BLaER1 treated with 17β-estradiol and CSF1 and Interleukin-3, amounts not matched to agents 10 nM and 100 nM (cell line): ENCODE data around the gene SH3TC1.

Experiments used
- H3K27ac ChIP-seq, 11 experiments: shearing (Covaris generic); formaldehyde crosslinking; 2 replicates each; pipeline ENCODE4 v1.8.1; 2022
- H3K27me3 ChIP-seq, 11 experiments: shearing (Covaris generic); formaldehyde crosslinking; 2 replicates each; pipeline ENCODE4 v1.8.1; 2022
- H3K36me3 ChIP-seq, 11 experiments: shearing (Covaris generic); formaldehyde crosslinking; 2 replicates each; pipeline ENCODE4 v1.8.1; 2022
- H3K4me1 ChIP-seq, 10 experiments: shearing (Covaris generic); formaldehyde crosslinking; 2 replicates each; pipeline ENCODE4 v1.8.1; 2022
- H3K4me2 ChIP-seq, 11 experiments: shearing (Covaris generic); formaldehyde crosslinking; 2 replicates each; pipeline ENCODE4 v1.8.1; 2022
- H3K4me3 ChIP-seq, 10 experiments: shearing (Covaris generic); formaldehyde crosslinking; 2 replicates each; pipeline ENCODE4 v1.8.1; 2022
- H3K9ac ChIP-seq, 11 experiments: shearing (Covaris generic); formaldehyde crosslinking; 2 replicates each; pipeline ENCODE4 v1.8.1; 2022
- H3K9me3 ChIP-seq, 11 experiments: shearing (Covaris generic); formaldehyde crosslinking; replicated peaks in 1 of 11; 2 replicates each; pipeline ENCODE4 v1.8.1; 2022
- H4K20me1 ChIP-seq, 11 experiments: shearing (Covaris generic); formaldehyde crosslinking; 2 replicates each; pipeline ENCODE4 v1.8.1; 2022
- Cebpa-rat ChIP-seq, 11 experiments: shearing (Covaris generic); IDR thresholded peaks; 2 replicates each; pipeline ENCODE4 v1.8.1; 2022

SH3TC1 gene

GRCh38 chr4:8198906-8199593 lies at the start of gene SH3TC1:
Gene SH3TC1, plus strand, starts transcription at chr4:8199290. Its CDS starts 5,905 bp downstream, at chr4:8205195.
- Histone ChIP-seq H3K4me1 (peaks cover 70 to 100% (median 99%) of the 10 kb centered on the region in 10 experiments), H3K36me3 (peaks cover 0 to 26% (median 0%) of the 10 kb centered on the region in 11 experiments; a peak in 4 of 22 replicates), H3K27ac (peak within 1 kb of the TSS; percentile 77 to 92 (median 86)), H3K4me2 (peak within 1 kb of the TSS; percentile 92 to 100 (median 99)), H3K9me3 (no peaks in the 10 kb centered on the region), H4K20me1 (peaks cover 16 to 35% (median 26%) of the 10 kb centered on the region in 11 experiments; a peak in 20 of 22 replicates), H3K27me3 (peaks cover 8 to 20% (median 18%) of the 10 kb centered on the region in 11 experiments; a peak in 20 of 22 replicates), H3K4me3 (peak within 1 kb of the TSS; percentile 62 to 94 (median 77)), H3K9ac (peak within 1 kb of the TSS; percentile 71 to 97 (median 84))
- TF ChIP-seq Cebpa-rat (IDR thresholded peaks at IDR 0.05), result no peak

- Histone ChIP-seq H3K9me3 (no peaks in the 10 kb centered on the region), H3K4me2 (no peak overlapping the region), H3K9ac (no peak overlapping the region), H3K4me3 (no peak overlapping the region), H3K4me1 (peaks cover 0 to 41% (median 32%) of the 10 kb centered on the region in 10 experiments; a peak in 16 of 20 replicates), H3K36me3 (no peaks in the 10 kb centered on the region), H3K27ac (no peak overlapping the region), H3K27me3 (peaks cover 0 to 10% (median 4%) of the 10 kb centered on the region in 11 experiments; a peak in 6 of 22 replicates), H4K20me1 (peaks cover 0 to 7% (median 0%) of the 10 kb centered on the region in 11 experiments; a peak in 4 of 22 replicates)
- no peak for TF ChIP-seq Cebpa-rat (IDR thresholded peaks at IDR 0.05)
Observed at GRCh38 chr4:8149664-8150063, 49.4 kb upstream of the SH3TC1 start.

DNA sequence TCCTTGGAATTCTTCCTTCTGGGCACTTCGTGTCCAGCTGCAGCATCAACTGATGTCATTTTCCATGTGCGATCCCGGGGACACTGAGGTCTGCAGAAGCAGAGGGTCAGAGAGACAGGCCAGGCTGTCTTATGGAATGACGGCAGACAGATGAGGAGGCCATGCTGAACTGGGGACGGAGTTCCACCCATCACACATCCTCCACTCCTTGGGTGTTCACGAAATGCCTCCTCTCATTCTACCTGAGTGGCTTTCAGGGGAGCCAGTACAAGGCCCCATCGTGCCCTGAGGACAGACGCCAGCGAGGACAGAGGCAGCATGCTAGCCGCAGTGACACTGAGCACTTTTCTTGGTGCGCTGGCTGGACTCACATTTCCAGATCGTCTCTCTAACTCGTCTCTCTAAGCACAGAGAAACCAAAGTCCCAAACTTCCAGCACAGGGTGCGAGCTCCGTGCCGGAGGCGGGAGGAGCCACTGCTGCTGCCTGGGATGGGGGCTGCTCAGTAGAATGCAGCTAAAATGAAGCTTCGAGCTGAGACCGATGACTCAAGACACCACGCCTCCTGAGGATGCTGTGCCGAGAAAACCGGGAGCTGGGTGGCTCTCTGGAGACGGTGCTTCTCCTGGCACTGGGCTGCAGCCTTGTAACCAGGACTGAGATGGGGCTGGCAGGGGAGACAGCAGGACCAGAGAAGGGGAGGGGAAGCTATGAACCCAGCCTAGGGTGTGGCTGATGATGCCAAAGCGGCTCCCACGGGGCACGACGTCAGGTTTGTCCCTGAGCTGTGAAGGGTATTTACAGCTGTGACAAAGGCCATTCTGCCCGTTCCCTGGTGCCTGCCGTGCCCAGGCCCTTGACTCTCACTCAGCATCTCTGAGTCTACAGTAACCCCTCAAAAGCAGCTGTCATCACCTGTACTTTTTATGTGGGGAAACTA lies 48.7 kb upstream of the SH3TC1 start:
- H4K20me1 ChIP-seq, result peaks cover 0 to 7% (median 0%) of the 10 kb centered on the region in 11 experiments; a peak in 4 of 22 replicates
- H3K9ac ChIP-seq, result peak overlapping the region in 1 of 11 experiments; percentile 2; a peak in 1 of 22 replicates
- peaks cover 0 to 10% (median 0%) of the 10 kb centered on the region in 11 experiments; a peak in 4 of 22 replicates for H3K27me3 ChIP-seq
- H3K9me3 ChIP-seq, result no peaks in the 10 kb centered on the region
- H3K4me1 ChIP-seq, result peaks cover 0 to 48% (median 32%) of the 10 kb centered on the region in 10 experiments; a peak in 16 of 20 replicates
- TF ChIP-seq Cebpa-rat (IDR thresholded peaks at IDR 0.05), result no peak
- no peak overlapping the region for H3K4me3 ChIP-seq
- H3K36me3 ChIP-seq, result no peaks in the 10 kb centered on the region
- H3K27ac ChIP-seq, result no peak overlapping the region
- peak overlapping the region in 9 of 11 experiments; percentile 14 to 39 (median 32); a peak in 15 of 22 replicates for H3K4me2 ChIP-seq

DNA sequence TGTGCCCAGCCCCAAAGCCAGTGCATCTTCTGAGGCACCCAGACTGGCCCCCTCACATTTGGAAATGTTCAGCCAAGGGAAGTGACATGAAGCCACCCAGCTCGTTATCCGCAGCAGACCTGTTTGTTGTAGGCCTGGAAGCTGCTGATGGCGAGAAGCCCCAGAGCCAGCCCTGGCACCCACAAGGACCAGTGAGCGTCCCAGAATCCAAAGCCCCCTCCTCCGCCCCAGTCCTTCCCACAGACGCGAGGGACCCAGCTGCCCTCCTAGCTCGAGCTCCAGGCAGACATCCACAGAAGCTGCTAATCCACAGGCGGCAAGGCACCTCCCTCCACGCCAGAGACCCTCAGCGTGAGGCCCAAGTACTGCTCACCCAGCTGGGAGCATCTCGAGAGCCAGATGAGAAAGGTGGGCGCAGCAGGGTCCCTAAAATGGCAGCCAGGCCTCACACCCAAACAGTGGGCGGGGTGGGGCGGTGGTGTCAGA lies 47.9 kb upstream of the SH3TC1 start:
- no peak overlapping the region for H3K27ac ChIP-seq
- H3K4me3 ChIP-seq, result no peak overlapping the region
- no peaks in the 10 kb centered on the region for H3K9me3 ChIP-seq
- H4K20me1 ChIP-seq, result peaks cover 0 to 7% (median 0%) of the 10 kb centered on the region in 11 experiments; a peak in 4 of 22 replicates
- TF ChIP-seq Cebpa-rat (IDR thresholded peaks at IDR 0.05), result no peak
- peak overlapping the region in 8 of 11 experiments; percentile 14 to 39 (median 33); a peak in 10 of 22 replicates for H3K4me2 ChIP-seq
- H3K36me3 ChIP-seq, result no peaks in the 10 kb centered on the region
- H3K9ac ChIP-seq, result no peak overlapping the region
- H3K27me3 ChIP-seq, result peaks cover 0 to 10% (median 1%) of the 10 kb centered on the region in 11 experiments; a peak in 14 of 22 replicates
- peaks cover 0 to 48% (median 32%) of the 10 kb centered on the region in 10 experiments; a peak in 16 of 20 replicates for H3K4me1 ChIP-seq

GRCh38 chr4:8152090-8152864 lies 46.8 kb upstream of the SH3TC1 start:
- H3K9ac ChIP-seq, result no peak overlapping the region
- H3K4me3 ChIP-seq, result no peak overlapping the region
- H4K20me1 ChIP-seq, result peaks cover 0 to 10% (median 2%) of the 10 kb centered on the region in 11 experiments; a peak in 8 of 22 replicates
- TF ChIP-seq Cebpa-rat (IDR thresholded peaks at IDR 0.05), result no peak
- H3K4me2 ChIP-seq, result no peak overlapping the region
- no peak overlapping the region for H3K27ac ChIP-seq
- no peaks in the 10 kb centered on the region for H3K36me3 ChIP-seq
- H3K9me3 ChIP-seq, result no peaks in the 10 kb centered on the region
- H3K27me3 ChIP-seq, result peaks cover 9 to 17% (median 11%) of the 10 kb centered on the region in 11 experiments
- peaks cover 0 to 50% (median 30%) of the 10 kb centered on the region in 10 experiments; a peak in 18 of 20 replicates for H3K4me1 ChIP-seq

- peaks cover 15 to 18% (median 17%) of the 10 kb centered on the region in 11 experiments for H3K27me3 ChIP-seq
- H3K4me2 ChIP-seq, result no peak overlapping the region
- no peaks in the 10 kb centered on the region for H3K9me3 ChIP-seq
- no peak overlapping the region for H3K9ac ChIP-seq
- TF ChIP-seq Cebpa-rat (IDR thresholded peaks at IDR 0.05), result no peak
- H3K27ac ChIP-seq, result no peak overlapping the region
- H3K36me3 ChIP-seq, result no peaks in the 10 kb centered on the region
- no peak overlapping the region for H3K4me3 ChIP-seq
- H3K4me1 ChIP-seq, result peaks cover 6 to 50% (median 30%) of the 10 kb centered on the region in 10 experiments
- H4K20me1 ChIP-seq, result peaks cover 0 to 16% (median 7%) of the 10 kb centered on the region in 11 experiments; a peak in 12 of 22 replicates
Observed at GRCh38 chr4:8152865-8153257, 46.2 kb upstream of the SH3TC1 start.

DNA sequence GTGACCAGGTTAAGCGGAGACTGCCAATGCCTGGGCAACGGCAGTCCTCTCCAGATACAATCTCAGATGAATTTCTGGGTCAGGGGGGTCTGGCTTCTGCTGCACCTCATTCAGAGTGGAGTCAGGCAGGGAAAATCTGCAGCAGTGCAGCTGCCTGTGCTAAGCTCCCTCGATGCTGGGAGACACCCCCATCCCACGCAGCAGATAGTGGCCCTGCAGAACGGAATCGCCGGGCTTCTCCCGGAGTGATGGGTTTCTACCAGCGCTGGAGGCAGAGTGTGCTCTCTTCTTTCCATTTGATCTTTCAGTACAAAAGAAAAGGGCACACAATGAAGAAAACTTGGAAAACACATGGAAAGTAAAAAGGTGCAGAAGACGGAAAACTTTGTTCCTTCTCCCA lies 45.6 kb upstream of the SH3TC1 start:
- H3K9me3 ChIP-seq, result no peaks in the 10 kb centered on the region
- no peak for TF ChIP-seq Cebpa-rat (IDR thresholded peaks at IDR 0.05)
- H3K36me3 ChIP-seq, result no peaks in the 10 kb centered on the region
- peaks cover 21 to 24% (median 23%) of the 10 kb centered on the region in 11 experiments for H3K27me3 ChIP-seq
- no peak overlapping the region for H3K4me2 ChIP-seq
- H3K9ac ChIP-seq, result no peak overlapping the region
- H4K20me1 ChIP-seq, result peaks cover 0 to 21% (median 11%) of the 10 kb centered on the region in 11 experiments; a peak in 13 of 22 replicates
- H3K4me1 ChIP-seq, result peaks cover 10 to 50% (median 30%) of the 10 kb centered on the region in 10 experiments
- H3K27ac ChIP-seq, result no peak overlapping the region
- no peak overlapping the region for H3K4me3 ChIP-seq

GRCh38 chr4:8155048-8155447 lies 44.0 kb upstream of the SH3TC1 start:
- no peak overlapping the region for H3K4me3 ChIP-seq
- no peaks in the 10 kb centered on the region for H3K36me3 ChIP-seq
- H3K27ac ChIP-seq, result no peak overlapping the region
- H3K9me3 ChIP-seq, result no peaks in the 10 kb centered on the region
- H3K27me3 ChIP-seq, result peaks cover 33 to 38% (median 36%) of the 10 kb centered on the region in 11 experiments
- no peak overlapping the region for H3K9ac ChIP-seq
- TF ChIP-seq Cebpa-rat (IDR thresholded peaks at IDR 0.05), result no peak
- H3K4me1 ChIP-seq, result peaks cover 17 to 51% (median 35%) of the 10 kb centered on the region in 10 experiments
- H3K4me2 ChIP-seq, result peak overlapping the region in 1 of 11 experiments; percentile 5; a peak in 1 of 22 replicates
- H4K20me1 ChIP-seq, result peaks cover 0 to 21% (median 11%) of the 10 kb centered on the region in 11 experiments; a peak in 13 of 22 replicates
